GM19372 (cell line): ENCODE data around the gene ANKRD63.

Source experiments
- ATAC-seq: cut with Tn5 transposase; IDR thresholded peaks from one replicate; pipeline ENCODE4 v1.9.1; 2021; ENCODE audit warnings: mild to moderate bottlenecking, low read depth, moderate library complexity; ENCODE audit not compliant: unreplicated experiment

Gene ANKRD63

DNA sequence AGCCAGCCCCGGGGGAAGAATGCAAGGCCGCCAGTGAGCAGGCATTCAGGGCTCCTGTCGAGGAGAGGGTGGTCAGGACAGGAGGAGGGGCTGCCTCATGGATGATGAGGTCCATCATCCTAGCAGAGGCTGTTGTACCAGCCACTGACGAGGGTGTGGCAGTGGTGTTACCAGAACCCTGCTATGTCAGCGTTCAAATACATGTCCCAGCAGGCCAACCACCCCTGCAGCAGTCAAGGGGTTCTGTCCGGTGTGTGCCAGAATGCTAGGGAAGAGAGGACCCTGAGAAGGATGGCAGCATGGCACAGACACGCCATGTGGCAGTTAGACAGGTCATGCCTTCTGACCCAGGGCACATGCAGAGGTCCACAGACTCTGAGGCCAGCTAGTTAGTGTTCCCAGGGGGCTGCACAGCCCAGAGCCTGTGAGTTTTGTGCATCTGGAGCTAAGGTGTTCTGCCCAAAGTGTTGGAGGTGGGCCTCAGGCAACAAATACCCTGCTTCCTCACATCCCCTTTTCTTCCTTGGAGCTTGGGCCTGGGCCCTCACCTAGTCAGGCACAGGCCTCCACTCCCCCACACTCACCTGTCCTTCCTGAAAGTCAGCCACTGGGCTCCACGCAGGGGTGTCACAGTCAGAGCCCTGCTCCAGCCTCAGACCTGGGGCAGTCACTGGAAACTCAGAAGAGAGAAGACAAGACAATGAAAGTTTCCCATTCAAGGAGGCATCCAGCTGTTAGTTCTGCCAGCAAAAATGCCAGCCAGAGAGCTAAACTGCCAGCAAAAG, 36.2 kb downstream of the ANKRD63 start:
- ATAC-seq: no peak

DNA sequence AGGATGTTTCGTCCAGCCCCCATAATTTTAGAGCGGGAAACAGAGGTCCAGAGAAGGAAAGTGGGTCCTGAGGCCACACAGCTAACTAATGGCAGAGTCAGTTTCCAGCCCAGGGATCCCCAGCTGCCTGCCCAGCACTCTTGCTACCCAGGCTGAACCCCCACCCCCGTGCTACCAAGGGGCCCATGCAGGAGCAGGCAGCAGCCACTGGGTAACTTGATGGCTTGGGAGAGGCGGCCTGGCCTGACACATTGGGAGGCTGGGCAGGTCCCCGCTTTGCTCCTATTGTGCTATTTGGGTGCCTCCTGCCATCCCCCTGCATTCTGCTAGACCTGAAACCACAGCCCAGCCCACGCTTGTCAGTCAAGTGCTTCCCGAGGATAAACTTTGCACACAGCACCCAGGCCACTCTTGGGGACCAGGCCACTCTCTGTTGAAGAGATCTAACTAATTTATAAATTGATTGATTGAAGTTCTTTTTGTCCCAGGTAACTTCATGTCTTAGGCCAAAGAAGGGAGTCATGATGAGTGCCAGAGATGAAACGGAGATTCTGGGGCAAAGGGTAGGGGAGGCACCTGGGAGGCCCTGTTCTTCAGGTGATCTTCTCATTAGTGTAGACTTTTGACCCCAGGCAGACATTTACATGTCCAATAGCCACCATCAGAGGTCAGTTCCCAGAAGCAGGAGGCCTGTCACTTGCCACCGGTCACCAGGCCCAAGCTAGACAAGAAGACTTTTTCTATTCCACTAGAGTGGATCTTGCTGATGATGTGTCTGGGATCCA, 37.0 kb downstream of the ANKRD63 start:
- no peak for ATAC-seq

GRCh38 chr15:40244961-40245523, 37.8 kb downstream of the ANKRD63 start:
- ATAC-seq: no peak

DNA sequence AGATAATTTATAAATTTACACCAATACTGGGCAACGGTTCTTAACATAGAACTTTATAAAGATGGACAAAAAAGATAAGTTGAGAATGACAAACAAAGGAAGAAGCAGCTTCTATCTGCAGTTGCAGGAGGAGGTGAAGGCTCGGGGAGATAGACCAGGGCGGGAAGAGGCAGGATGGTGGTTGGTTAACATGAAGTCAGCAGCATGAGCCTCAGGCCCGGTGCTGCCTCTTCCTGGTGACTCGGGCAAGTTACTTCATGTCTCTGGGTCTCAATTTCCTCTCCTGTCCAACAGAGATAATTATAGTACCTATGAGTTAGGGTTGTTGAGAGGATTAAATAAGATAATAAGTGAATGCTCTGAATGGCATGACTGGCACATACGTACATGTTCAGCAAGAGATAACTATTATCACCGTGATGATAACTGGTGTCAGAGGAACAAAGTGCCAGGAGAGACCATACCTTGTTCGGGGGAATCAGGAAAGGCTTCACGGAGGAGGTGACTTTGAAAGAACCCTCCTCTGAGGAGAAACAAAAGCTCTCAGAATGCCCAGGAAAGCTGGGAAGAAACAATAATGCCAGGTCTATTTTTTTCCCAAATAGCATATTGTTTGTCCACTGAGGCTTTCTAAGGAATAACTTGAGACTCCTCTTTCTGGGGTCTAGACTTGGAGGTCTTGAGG, 39.6 kb downstream of the ANKRD63 start:
- ATAC-seq: no peak

DNA sequence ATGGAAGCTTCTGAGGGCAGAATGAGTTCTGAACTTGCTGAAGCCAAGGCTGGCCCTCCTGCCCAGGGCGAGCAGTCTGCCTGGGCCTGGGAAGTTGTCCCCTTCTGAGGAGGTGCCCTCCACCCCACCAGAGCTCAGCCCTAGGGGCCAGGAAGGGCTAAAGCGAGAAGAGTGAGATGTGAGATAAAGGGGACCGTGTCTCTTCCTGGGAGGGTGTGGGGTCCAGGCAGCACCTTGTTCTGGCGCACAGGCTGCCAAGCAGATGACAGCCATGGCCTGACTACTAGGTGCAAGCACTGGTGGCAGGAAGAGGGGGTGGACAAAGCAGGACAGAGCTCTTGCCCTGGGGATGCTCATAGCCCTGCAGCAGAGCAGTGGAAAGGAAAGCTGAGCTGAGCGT, 40.3 kb downstream of the ANKRD63 start:
- no peak for ATAC-seq

DNA sequence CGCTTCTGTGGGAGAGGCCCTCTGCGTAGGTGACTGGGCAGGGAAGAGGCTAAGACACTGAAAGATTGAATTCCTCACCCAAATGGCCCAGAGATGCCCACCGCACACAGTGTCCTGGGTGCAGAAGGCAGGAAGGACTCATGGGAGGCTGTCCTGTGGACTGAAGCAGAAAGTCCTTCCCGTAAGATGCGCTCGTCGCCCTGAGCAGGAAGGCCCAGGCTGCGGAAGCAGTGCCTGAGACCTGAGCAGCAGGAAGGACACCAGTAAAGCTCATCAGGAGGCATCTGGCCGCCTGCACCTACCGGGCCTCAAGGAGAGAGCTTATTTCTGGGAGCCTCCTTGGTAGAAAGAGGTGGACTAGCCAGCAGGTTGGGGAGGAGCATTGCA, 40.7 kb downstream of the ANKRD63 start:
- ATAC-seq: no peak

GRCh38 chr15:40241269-40242212, 41.3 kb downstream of the ANKRD63 start:
- no peak for ATAC-seq

DNA sequence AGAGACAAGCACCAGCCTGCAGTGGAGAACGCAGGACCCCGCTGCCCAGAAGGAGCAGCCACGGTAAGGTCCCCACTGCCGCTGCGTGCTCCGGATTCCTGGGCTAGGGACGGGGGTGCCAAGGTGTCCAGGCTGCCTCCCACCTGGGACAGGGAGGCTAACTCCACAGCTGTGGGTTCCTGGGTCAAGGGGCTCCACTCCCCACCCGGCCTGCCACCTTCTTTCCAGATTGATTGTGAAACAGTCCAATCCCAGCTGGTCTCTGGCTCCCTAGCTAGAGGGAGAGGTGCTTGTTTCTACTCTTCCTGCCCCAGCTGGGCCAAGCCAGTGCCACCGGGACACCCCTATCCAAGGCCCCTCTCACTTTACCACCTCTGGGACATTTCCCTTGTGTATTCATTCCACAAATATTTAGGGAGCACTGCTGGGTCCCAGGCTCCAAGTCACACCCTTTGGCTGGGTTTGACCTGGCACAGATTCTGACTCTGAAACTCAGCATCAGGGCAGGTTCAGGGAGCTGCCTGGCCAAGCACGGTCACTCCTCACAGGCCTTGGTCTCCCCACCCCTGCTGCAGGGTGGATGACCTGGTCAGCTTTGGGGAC, 42.1 kb downstream of the ANKRD63 start:
- no peak for ATAC-seq

- no peak for ATAC-seq
These were observed 42.9 kb downstream of the ANKRD63 start for GRCh38 chr15:40239693-40240618.

- no peak for ATAC-seq
These were observed 43.5 kb downstream of the ANKRD63 start for GRCh38 chr15:40239404-40239692.

GRCh38 chr15:40238532-40239403, 44.1 kb downstream of the ANKRD63 start, which contains the start of gene PAK6:
Gene PAK6 (plus strand): TSS chr15:40239063. CDS start chr15:40264786, 25,723 bp downstream.
- no peak for ATAC-seq

DNA sequence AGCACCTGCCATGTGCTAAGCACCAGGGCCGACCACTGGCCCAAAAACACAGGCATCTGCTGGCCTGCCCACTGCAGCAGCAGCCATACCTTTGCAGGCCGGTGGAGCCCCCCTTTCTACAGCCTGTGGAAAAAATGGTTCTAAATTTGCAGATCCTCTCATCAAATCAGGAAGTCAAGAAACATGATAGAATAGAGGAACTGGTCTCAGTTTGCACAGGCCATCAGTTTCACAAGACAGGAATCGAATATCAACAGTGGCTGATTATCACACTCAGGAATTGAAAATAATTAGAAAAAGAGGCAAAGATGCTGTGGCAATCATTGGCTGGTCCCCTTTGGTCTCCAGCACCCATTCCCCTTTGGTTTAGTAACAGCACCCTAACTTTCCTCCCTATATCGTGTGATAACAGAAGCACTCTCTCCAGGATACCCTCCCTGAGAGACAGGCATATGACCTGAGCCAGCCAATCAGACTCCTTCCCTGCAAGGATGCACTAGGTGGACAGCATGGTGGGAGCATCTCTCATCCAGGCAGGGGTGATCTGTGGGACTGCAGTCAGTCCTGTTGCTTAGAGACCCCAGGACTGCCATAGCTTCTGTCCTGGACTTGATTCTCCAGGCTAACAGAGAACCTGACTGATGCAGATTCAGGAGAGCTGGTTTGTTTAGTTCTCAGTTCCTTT, 47.5 kb downstream of the ANKRD63 start:
- ATAC-seq: no peak

- ATAC-seq: no peak
These were observed 48.1 kb downstream of the ANKRD63 start for GRCh38 chr15:40234783-40235182.

GRCh38 chr15:40233727-40234577, 48.9 kb downstream of the ANKRD63 start:
- no peak for ATAC-seq

- no peak for ATAC-seq
These were observed 50.2 kb downstream of the ANKRD63 start for GRCh38 chr15:40232625-40233070.
